Measurements from ENCODE around the gene RFFL.
"Not testable (repeated sequence)": the region's sequence is repeated elsewhere in the genome, so short reads cannot be mapped to it uniquely, and the experiment has no call there.

Gene RFFL

GRCh38 chr17:35038453-35038852 lies 25.1 kb downstream of the RFFL start:
- H3K9ac ChIP-seq (ENCODE audit: low read depth, low read length) = no peak overlapping the region
- no peaks in the 10 kb centered on the region for H3K36me3 ChIP-seq (ENCODE audit: control insufficient read depth, insufficient read depth, low read length)
- H3K4me1 ChIP-seq (ENCODE audit: control insufficient read depth, insufficient read depth, low read length) = no peaks in the 10 kb centered on the region
- H3K4me3 ChIP-seq (ENCODE audit: low read depth, low read length) = no peak overlapping the region
- H3K27me3 ChIP-seq (ENCODE audit: control insufficient read depth, insufficient read depth, low read length) = no peaks in the 10 kb centered on the region
- H3K9me3 ChIP-seq (ENCODE audit: control insufficient read depth, insufficient read depth, low read length) = no peaks in the 10 kb centered on the region

DNA sequence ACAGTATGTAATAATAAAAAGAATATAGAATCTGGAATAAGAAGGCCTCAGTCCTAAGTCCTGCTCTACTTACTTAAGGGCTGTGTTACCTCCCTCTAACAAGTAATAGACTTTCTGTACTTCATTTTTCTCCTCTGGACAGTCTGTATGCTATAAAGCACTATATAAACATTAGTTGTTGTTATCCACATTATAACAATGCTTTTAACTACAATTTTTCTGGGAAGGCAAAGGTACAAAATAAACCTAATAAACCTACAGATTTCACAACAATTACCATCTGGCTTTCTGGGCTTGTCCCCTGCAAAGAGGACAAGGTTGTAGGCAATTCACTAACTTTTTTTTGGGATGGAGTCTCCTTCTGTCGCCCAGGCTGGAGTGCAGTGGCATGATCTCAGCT lies 32.7 kb downstream of the RFFL start:
- H3K9ac ChIP-seq (ENCODE audit: low read depth, low read length) = no peak overlapping the region
- H3K9me3 ChIP-seq (ENCODE audit: control insufficient read depth, insufficient read depth, low read length) = no peaks in the 10 kb centered on the region
- H3K4me3 ChIP-seq (ENCODE audit: low read depth, low read length) = no peak overlapping the region
- no peaks in the 10 kb centered on the region for H3K36me3 ChIP-seq (ENCODE audit: control insufficient read depth, insufficient read depth, low read length)
- no peaks in the 10 kb centered on the region for H3K27me3 ChIP-seq (ENCODE audit: control insufficient read depth, insufficient read depth, low read length)
- H3K4me1 ChIP-seq (ENCODE audit: control insufficient read depth, insufficient read depth, low read length) = no peaks in the 10 kb centered on the region

GRCh38 chr17:35028531-35029262 lies 34.8 kb downstream of the RFFL start:
- Histone ChIP-seq H3K4me1 (ENCODE audit: control insufficient read depth, insufficient read depth, low read length) (no peaks in the 10 kb centered on the region), H3K9me3 (ENCODE audit: control insufficient read depth, insufficient read depth, low read length) (no peaks in the 10 kb centered on the region), H3K36me3 (ENCODE audit: control insufficient read depth, insufficient read depth, low read length) (no peaks in the 10 kb centered on the region), H3K27me3 (ENCODE audit: control insufficient read depth, insufficient read depth, low read length) (no peaks in the 10 kb centered on the region), H3K9ac (ENCODE audit: low read depth, low read length) (no peak overlapping the region), H3K4me3 (ENCODE audit: low read depth, low read length) (no peak overlapping the region)

- H3K9me3 ChIP-seq (ENCODE audit: control insufficient read depth, insufficient read depth, low read length); H3K4me1 ChIP-seq (ENCODE audit: control insufficient read depth, insufficient read depth, low read length); H3K27me3 ChIP-seq (ENCODE audit: control insufficient read depth, insufficient read depth, low read length); H3K9ac ChIP-seq (ENCODE audit: low read depth, low read length); H3K36me3 ChIP-seq (ENCODE audit: control insufficient read depth, insufficient read depth, low read length); H3K4me3 ChIP-seq (ENCODE audit: low read depth, low read length): not testable (repeated sequence)
Measured at GRCh38 chr17:35028097-35028496, 35.4 kb downstream of the RFFL start.

GRCh38 chr17:35025541-35025940 lies 38.0 kb downstream of the RFFL start:
- no peak overlapping the region for H3K4me3 ChIP-seq (ENCODE audit: low read depth, low read length)
- H3K9me3 ChIP-seq (ENCODE audit: control insufficient read depth, insufficient read depth, low read length) = no peaks in the 10 kb centered on the region
- H3K27me3 ChIP-seq (ENCODE audit: control insufficient read depth, insufficient read depth, low read length) = no peaks in the 10 kb centered on the region
- H3K36me3 ChIP-seq (ENCODE audit: control insufficient read depth, insufficient read depth, low read length) = no peaks in the 10 kb centered on the region
- no peaks in the 10 kb centered on the region for H3K4me1 ChIP-seq (ENCODE audit: control insufficient read depth, insufficient read depth, low read length)
- H3K9ac ChIP-seq (ENCODE audit: low read depth, low read length) = no peak overlapping the region

DNA sequence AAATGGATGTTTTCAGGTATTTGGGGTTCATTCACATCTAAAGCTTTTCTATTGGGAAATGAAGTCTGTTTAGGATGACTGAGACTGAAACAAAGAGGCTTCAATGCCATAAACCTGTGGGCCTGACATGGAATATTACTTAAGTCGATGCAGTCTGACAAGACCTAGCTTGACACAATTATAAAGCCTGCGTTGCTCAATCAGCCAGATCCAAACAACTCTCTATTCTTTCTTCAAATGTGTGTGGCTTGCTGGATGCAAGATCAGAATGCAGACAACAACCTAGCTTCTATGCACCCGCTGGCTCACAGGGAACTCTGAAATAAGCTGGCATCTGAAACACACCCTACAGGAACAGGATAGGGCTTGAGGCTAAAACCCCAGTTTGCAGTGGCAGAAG lies 40.0 kb downstream of the RFFL start:
- Histone ChIP-seq H3K9ac (ENCODE audit: low read depth, low read length) (no peak overlapping the region), H3K36me3 (ENCODE audit: control insufficient read depth, insufficient read depth, low read length) (no peaks in the 10 kb centered on the region), H3K27me3 (ENCODE audit: control insufficient read depth, insufficient read depth, low read length) (no peaks in the 10 kb centered on the region), H3K4me1 (ENCODE audit: control insufficient read depth, insufficient read depth, low read length) (no peaks in the 10 kb centered on the region), H3K9me3 (ENCODE audit: control insufficient read depth, insufficient read depth, low read length) (no peaks in the 10 kb centered on the region), H3K4me3 (ENCODE audit: low read depth, low read length) (no peak overlapping the region)

DNA sequence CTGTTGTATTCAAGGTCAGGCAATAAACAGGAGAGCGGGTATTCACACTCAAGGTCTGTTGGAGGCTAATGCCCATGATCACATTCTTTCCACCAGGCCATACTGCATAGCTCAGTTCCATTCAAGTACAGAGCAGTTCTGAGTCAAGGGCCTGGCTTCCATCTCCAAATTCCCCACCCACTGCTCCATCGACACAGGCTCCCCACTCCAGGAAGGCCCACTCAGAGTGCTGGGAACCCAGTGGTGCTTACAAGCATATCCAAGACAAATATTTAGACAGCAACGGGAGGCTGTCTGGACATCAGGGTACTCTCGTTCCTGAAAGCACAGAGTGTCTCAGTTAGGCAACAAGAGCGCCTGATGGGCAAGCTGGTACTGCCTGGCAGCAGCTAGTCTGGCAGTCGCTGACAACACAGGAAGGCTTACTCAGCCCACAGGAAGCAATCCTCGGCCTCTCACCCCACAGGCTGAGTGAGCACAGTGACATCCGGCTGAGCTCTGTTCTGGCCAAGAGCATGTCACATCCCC lies 40.9 kb downstream of the RFFL start:
- H3K9me3 ChIP-seq (ENCODE audit: control insufficient read depth, insufficient read depth, low read length) = no peaks in the 10 kb centered on the region
- H3K27me3 ChIP-seq (ENCODE audit: control insufficient read depth, insufficient read depth, low read length) = no peaks in the 10 kb centered on the region
- H3K36me3 ChIP-seq (ENCODE audit: control insufficient read depth, insufficient read depth, low read length) = no peaks in the 10 kb centered on the region
- H3K9ac ChIP-seq (ENCODE audit: low read depth, low read length) = no peak overlapping the region
- no peaks in the 10 kb centered on the region for H3K4me1 ChIP-seq (ENCODE audit: control insufficient read depth, insufficient read depth, low read length)
- no peak overlapping the region for H3K4me3 ChIP-seq (ENCODE audit: low read depth, low read length)

DNA sequence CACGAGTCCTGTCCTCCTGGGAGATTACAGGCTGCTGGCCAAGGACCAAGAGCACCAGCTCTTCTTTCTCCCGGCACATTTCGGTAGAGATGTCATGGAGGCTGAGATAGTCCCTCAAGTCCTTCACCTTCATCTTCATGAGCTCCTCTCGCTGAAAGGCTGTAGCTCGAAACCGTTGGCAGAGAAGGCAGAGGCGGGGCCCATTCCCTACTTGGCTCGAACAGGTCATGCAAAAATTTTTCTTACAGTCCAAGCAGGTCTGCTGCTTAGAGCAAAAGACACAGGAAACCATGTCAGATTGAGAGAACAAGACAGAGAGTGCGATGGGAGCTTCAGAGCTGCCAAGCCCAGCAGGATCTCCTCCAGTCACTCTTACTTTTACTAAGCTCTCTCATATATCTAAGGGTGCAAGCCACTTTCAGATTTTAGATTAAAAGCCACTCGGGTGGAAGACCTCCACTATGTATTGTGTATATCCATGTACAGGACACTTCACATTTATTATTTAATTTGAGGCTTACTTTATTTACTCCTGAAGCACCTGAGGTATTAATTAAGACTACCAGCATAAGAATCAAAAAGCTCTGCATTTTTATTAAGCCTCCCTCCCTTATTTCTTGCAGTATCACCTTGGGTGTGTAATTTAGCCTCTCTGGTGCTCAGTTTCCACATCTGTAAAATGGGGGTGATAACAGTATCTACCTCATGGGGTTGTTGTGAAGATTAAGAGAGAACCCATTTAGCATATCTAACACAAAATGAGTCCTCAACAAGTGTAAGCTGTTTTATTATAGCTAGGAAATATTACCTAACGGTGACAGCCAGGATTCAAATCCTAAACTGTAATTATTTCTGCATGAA lies 41.8 kb downstream of the RFFL start:
- no peak overlapping the region for H3K9ac ChIP-seq (ENCODE audit: low read depth, low read length)
- H3K9me3 ChIP-seq (ENCODE audit: control insufficient read depth, insufficient read depth, low read length) = no peaks in the 10 kb centered on the region
- no peaks in the 10 kb centered on the region for H3K4me1 ChIP-seq (ENCODE audit: control insufficient read depth, insufficient read depth, low read length)
- no peaks in the 10 kb centered on the region for H3K36me3 ChIP-seq (ENCODE audit: control insufficient read depth, insufficient read depth, low read length)
- no peaks in the 10 kb centered on the region for H3K27me3 ChIP-seq (ENCODE audit: control insufficient read depth, insufficient read depth, low read length)
- no peak overlapping the region for H3K4me3 ChIP-seq (ENCODE audit: low read depth, low read length)

DNA sequence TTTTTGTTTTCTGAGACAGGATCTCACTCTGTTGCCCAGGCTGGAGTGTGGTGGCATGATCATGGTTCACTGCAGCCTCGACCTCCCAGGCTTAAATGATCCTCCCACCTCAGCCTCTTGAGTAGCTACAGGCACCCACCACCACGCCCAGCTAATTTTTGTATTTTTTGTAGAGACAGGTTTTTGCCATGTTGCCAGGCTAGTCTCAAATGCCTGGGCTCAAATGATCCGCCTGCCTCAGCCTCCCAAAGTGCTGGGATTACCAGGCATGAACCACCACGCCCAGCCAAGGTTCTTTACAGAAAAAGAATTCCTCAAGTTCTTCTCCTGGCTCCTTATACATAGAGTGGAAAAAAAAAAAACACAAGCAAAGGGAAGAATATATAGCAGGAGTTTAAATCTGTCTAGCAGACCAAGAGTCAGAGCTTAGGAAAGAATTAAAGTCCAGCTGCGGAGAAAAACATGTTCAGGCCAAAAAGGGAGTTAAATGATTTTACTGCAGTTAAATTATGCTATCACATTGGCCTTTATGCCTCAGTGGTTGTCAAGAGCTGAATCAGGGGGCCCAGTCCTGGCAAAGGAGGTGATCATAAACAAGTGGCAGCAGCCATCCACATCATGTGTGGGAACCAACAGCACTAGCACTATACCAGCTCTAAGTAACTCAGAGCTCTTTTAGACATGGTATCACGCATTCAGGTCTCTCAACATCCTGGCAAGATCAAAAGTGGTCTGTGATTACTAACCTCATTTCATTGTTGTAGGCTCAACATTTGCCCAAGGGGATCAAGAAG lies 43.9 kb downstream of the RFFL start:
- Histone ChIP-seq H3K4me1 (ENCODE audit: control insufficient read depth, insufficient read depth, low read length) (no peaks in the 10 kb centered on the region), H3K9me3 (ENCODE audit: control insufficient read depth, insufficient read depth, low read length) (no peaks in the 10 kb centered on the region), H3K4me3 (ENCODE audit: low read depth, low read length) (no peak overlapping the region), H3K9ac (ENCODE audit: low read depth, low read length) (no peak overlapping the region), H3K27me3 (ENCODE audit: control insufficient read depth, insufficient read depth, low read length) (no peaks in the 10 kb centered on the region), H3K36me3 (ENCODE audit: control insufficient read depth, insufficient read depth, low read length) (no peaks in the 10 kb centered on the region)

DNA sequence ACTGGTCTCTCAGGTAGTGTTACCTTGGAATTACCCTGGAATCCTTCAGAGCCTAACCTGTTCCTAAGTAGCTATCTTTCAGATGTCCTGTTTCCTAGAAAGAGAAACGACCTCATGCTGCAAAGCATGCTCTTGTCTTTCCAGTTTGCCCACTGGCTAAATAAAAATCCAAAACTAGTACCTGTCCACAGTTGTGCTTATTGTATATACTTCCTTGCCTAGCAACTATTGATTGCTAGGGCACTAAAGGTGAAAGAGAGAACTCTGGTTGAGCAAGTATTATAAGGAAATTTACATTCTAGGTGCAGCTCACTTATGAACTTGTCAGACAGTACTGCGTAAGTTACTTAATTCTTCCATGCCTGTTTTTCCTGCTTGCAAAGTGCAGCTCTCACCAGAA lies 44.7 kb downstream of the RFFL start:
- Histone ChIP-seq H3K9me3 (ENCODE audit: control insufficient read depth, insufficient read depth, low read length) (no peaks in the 10 kb centered on the region), H3K27me3 (ENCODE audit: control insufficient read depth, insufficient read depth, low read length) (no peaks in the 10 kb centered on the region), H3K4me3 (ENCODE audit: low read depth, low read length) (no peak overlapping the region), H3K36me3 (ENCODE audit: control insufficient read depth, insufficient read depth, low read length) (no peaks in the 10 kb centered on the region), H3K4me1 (ENCODE audit: control insufficient read depth, insufficient read depth, low read length) (no peaks in the 10 kb centered on the region), H3K9ac (ENCODE audit: low read depth, low read length) (no peak overlapping the region)

- Histone ChIP-seq H3K9ac (ENCODE audit: low read depth, low read length) (no peak overlapping the region), H3K27me3 (ENCODE audit: control insufficient read depth, insufficient read depth, low read length) (no peaks in the 10 kb centered on the region), H3K4me1 (ENCODE audit: control insufficient read depth, insufficient read depth, low read length) (no peaks in the 10 kb centered on the region), H3K4me3 (ENCODE audit: low read depth, low read length) (no peak overlapping the region), H3K36me3 (ENCODE audit: control insufficient read depth, insufficient read depth, low read length) (no peaks in the 10 kb centered on the region), H3K9me3 (ENCODE audit: control insufficient read depth, insufficient read depth, low read length) (no peaks in the 10 kb centered on the region)
Measured at GRCh38 chr17:35017021-35017420, 46.5 kb downstream of the RFFL start.

Measured in iPS-15b (cell line).